NCI-H1092 (cell line): ENCODE measurements around the gene ATG12.
"Not testable (repeated sequence)": the region's sequence is repeated elsewhere in the genome, so short reads cannot be mapped to it uniquely, and the experiment has no call there.

Experiments used
- DNase-seq: peaks from one replicate; lab custom pipeline; 2025; lab: John Stamatoyannopoulos, UW

ATG12 gene

GRCh38 chr5:115841382-115842088, at the start of gene ATG12, which contains the start of gene AP3S1:
Gene ATG12 (minus strand): TSS chr5:115841565. CDS start chr5:115841552, 13 bp downstream.
Gene AP3S1 (plus strand): TSS chr5:115841935. CDS start chr5:115842038, 103 bp downstream.
- DNase-seq: peak; percentile 83

- DNase-seq: no peak
Measured at GRCh38 chr5:115888027-115888426, 46.7 kb upstream of the ATG12 start.

DNA sequence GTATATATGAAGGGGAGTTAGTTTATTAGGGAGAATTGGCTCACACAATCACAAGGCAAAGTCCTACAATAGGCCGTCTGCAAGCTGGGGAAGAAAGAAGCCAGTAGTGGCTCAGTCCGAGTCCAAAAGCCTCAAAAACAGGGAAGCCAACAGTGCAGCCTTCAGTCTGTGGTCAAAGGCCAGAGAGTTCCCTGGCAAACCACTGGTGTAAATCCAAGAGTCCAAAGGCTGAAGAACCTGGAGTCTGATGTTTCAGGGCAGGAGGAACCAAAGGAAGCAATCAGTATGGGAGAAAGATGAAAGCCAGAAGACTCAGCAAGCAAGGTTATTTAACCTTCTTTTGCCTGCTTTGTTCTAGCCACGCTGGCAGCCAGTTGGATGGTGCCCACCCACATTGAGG, 43.8 kb upstream of the ATG12 start:
- not testable (repeated sequence) for DNase-seq

GRCh38 chr5:115884704-115885103, 43.3 kb upstream of the ATG12 start:
- no peak for DNase-seq

- not testable (repeated sequence) for DNase-seq
Measured at GRCh38 chr5:115882434-115882833, 41.1 kb upstream of the ATG12 start.

DNA sequence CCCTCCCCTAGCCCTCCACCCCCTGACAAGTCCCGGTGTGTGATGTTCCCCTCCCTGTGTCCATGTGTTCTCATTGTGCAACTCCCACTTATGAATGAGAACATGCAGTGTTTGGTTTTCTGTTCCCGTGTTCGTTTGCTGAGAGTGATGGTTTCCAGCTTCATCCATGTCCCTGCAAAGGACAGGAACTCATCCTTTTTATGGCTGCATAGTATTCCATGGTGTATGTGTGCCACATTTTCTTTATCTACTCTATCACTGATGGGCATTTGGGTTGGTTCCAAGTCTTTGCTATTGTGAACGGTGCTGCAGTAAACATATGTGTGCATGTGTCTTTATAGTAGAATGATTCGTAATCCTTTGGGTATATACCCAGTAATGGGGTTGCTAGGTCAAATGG, 36.0 kb upstream of the ATG12 start:
- not testable (repeated sequence) for DNase-seq

DNA sequence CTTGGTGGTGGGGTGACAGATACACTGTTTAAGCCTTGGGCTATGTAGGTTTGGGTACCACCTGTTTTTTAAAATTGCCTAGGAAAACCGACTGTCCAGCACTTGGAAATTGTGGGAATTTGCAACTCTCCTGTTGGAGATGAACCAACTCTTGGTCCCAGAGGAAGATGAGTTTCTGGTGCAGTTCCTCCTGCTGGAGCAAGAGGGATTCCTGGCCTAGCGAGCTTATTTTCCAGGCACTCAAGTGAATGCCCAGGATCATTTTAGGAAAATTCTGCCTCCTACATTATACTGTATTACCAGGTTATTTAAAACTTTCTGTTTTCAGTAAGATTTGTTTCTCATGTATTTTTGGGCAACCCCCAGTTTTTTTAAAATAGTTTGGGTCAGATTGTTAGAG, 34.1 kb upstream of the ATG12 start:
- DNase-seq: no peak

GRCh38 chr5:115873392-115873791, 32.0 kb upstream of the ATG12 start:
- no peak for DNase-seq

GRCh38 chr5:115872447-115872846, 31.1 kb upstream of the ATG12 start:
- no peak for DNase-seq

DNA sequence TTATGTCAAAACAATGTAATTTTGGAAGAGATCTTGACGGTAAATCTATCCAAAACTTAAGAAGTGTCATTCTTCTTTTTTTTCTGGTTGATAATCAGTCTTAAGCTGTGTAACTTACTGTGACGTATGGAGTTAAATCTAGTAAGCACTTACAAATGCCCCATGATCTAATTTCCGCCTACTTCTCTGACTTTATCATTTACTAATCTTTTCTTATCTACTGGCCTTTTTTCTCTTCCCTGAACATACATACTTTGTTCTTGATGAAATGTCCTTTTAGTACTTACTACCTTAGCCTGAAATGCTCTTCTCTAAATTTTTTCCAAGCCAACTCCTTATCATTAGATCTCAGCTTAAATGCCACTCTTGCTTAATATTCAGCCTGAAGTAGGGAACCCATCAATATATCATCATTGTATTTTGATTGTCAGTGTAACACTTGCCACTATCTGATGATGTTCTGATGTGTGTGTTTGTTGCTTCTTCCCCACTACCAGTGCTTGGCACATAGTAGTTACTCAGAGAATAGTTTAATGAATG, 28.0 kb upstream of the ATG12 start:
- no peak for DNase-seq

- no peak for DNase-seq
Measured at GRCh38 chr5:115859378-115859777, 18.0 kb upstream of the ATG12 start.

GRCh38 chr5:115858396-115858795, 17.0 kb upstream of the ATG12 start:
- DNase-seq: no peak

- DNase-seq: no peak
Measured at GRCh38 chr5:115857626-115858349, 16.4 kb upstream of the ATG12 start.

- no peak for DNase-seq
Measured at GRCh38 chr5:115857057-115857479, 15.7 kb upstream of the ATG12 start.

- no peak for DNase-seq
Measured at GRCh38 chr5:115855959-115856358, 14.6 kb upstream of the ATG12 start.

DNA sequence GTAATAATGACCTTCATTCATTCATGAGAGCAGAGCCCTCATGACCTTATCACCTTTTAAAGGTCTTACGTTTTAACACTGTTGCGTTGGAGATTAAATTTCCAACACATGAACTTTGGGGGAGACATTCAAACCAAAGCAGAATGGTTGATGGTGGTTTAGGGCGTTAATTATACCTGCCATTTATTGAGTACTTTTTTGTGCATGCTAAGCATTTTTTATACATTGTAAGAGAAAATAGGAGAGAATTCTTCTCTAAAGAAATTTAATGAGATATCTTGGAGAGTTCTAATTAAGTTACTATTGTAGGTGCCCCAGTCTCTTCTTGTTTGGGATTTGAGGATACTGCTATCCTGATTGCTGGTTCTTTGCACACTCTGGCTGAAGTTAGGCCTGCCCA, 12.8 kb upstream of the ATG12 start:
- no peak for DNase-seq

- DNase-seq: no peak
Measured at GRCh38 chr5:115850744-115851416, 9.5 kb upstream of the ATG12 start.

DNA sequence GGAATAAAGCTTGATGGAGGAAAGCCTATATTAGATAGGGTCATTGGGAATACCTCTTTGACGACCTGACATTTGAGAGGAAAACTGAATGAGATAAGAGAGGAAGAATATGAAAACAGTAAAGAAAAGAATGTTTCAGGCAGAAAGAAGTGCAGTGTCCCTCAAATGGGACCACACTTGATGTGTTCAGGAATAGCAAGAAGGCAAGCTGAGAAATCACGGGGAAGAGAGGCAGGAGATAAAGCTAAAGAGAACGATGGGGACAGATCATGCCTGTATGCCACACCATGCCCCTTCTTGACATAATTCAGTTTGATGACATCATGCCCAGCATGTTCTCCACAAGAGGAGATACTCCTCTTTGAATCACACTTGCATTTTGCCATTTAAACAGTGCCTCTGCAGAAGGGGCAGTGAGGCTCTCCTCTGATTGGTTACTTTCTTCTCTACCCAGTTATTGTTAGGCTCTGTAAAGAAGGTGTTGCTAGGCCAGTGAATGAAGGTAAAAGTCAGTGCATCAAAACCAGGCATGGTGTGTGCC, 8.0 kb upstream of the ATG12 start:
- DNase-seq: no peak

DNA sequence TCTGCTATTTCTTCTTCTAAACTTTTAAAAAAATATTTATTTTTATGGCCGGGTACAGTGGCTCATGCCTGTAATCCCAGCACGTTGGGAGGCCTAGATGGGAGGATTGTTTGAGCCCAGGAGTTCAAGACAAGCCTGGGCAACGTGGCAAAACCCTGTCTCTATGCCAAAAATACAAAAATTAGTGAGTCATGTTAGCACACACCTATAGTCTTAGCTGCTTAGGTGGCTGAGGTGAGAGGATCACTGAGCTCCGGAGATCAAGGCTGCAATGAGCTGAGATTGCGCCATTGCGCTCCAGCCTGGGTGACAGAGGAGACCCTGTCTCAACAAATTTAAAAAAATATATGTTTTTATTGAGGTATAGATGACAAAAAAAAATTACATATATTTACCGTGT, 5.9 kb upstream of the ATG12 start:
- no peak for DNase-seq

- no peak for DNase-seq
Measured at GRCh38 chr5:115844321-115844817, 3.0 kb upstream of the ATG12 start.

GRCh38 chr5:115843444-115844130, 2.2 kb upstream of the ATG12 start:
- no peak for DNase-seq

GRCh38 chr5:115842952-115843351, 1.6 kb upstream of the ATG12 start:
- no peak for DNase-seq
